GM21390 (cell line): ENCODE data around the gene VAV2.
"Not testable (repeated sequence)": the region's sequence is repeated elsewhere in the genome, so short reads cannot be mapped to it uniquely, and the experiment has no call there.

Experiments
- ATAC-seq: cut with Tn5 transposase; IDR thresholded peaks from one replicate; pipeline ENCODE4 v1.9.1; 2021; ENCODE audit not compliant: unreplicated experiment

VAV2 gene

GRCh38 chr9:133996531-133997520 lies 4.7 kb upstream of the VAV2 start:
- no peak for ATAC-seq

GRCh38 chr9:133995012-133995896 lies 3.1 kb upstream of the VAV2 start:
- no peak for ATAC-seq

- no peak for ATAC-seq
Observed at GRCh38 chr9:133994353-133995011, 2.4 kb upstream of the VAV2 start.

- ATAC-seq, result no peak
Observed at GRCh38 chr9:133993635-133994253, 1.6 kb upstream of the VAV2 start.

GRCh38 chr9:133992780-133993634 lies 883 bp upstream of the VAV2 start:
- ATAC-seq, result peak; percentile 47

GRCh38 chr9:133991214-133991921 lies 756 bp downstream of the VAV2 start:
- peak; percentile 7 for ATAC-seq

- ATAC-seq, result no peak
Observed at GRCh38 chr9:133990366-133991213, 1.5 kb downstream of the VAV2 start.

- ATAC-seq, result no peak
Observed at GRCh38 chr9:133989625-133990365, 2.3 kb downstream of the VAV2 start.

GRCh38 chr9:133988771-133989170 lies 3.4 kb downstream of the VAV2 start:
- ATAC-seq, result not testable (repeated sequence)

- ATAC-seq, result no peak
Observed at GRCh38 chr9:133987946-133988665, 4.0 kb downstream of the VAV2 start.

GRCh38 chr9:133987446-133987788 lies 4.7 kb downstream of the VAV2 start:
- no peak for ATAC-seq

GRCh38 chr9:133986774-133987445 lies 5.2 kb downstream of the VAV2 start:
- no peak for ATAC-seq

- no peak for ATAC-seq
Observed at GRCh38 chr9:133986061-133986460, 6.1 kb downstream of the VAV2 start.

- no peak for ATAC-seq
Observed at GRCh38 chr9:133982971-133983720, 9.0 kb downstream of the VAV2 start.

GRCh38 chr9:133981958-133982681 lies 10.0 kb downstream of the VAV2 start:
- no peak for ATAC-seq
